Islet precursor cell (in vitro differentiated cells): ENCODE results near the gene CTNNA2.
A peak's percentile ranks its signal among the peaks of the same experiment; 100 is the strongest.

Experiments
- DNase-seq: peaks from one replicate; pipeline ENCODE4 v3.0.0-alpha.2; 2018

Gene CTNNA2

DNA sequence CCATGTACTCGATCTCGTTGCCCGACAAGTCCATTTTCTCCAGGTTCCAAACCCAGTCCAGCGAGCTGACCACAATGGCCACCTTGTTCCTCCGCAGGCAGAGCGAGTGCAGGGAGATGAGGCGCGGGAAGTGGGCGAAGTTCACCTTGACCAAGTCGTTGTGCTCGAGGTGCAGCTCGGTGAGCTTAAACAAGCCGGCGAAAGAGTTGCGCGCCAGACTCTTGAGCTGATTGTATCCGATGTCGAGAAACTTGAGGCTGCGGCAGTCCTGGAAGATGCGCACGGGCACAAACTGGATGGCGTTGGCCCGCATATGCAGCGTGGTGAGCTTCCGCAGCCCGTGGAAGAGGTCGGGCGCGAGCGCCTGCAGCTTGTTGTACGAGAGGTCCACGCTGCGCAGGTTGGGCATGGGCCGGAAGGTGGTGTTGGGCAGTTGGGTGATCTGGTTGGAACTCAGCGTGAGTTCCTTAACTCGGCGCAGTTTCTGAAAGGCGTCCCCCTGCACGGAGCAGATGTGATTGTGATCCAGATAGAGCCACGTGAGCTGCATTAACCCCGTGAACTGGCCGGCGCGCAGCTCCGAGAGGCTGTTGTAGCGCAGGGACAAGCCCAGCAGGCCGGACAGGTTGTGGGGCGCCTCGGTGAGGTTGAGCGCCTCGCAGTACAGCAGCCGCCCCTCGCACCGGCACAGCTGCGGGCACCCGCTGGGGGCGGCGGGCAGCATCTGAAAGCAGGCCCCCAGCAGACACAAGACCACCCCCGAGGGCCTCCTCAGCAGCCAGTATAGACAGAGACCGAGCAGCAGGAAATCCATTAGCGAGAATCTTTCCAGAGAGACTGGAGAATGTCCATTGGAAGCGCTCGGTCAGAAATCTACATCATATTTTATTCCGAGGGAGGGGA, 790.4 kb downstream of the CTNNA2 start:
- DNase-seq, result peak; percentile 63

DNA sequence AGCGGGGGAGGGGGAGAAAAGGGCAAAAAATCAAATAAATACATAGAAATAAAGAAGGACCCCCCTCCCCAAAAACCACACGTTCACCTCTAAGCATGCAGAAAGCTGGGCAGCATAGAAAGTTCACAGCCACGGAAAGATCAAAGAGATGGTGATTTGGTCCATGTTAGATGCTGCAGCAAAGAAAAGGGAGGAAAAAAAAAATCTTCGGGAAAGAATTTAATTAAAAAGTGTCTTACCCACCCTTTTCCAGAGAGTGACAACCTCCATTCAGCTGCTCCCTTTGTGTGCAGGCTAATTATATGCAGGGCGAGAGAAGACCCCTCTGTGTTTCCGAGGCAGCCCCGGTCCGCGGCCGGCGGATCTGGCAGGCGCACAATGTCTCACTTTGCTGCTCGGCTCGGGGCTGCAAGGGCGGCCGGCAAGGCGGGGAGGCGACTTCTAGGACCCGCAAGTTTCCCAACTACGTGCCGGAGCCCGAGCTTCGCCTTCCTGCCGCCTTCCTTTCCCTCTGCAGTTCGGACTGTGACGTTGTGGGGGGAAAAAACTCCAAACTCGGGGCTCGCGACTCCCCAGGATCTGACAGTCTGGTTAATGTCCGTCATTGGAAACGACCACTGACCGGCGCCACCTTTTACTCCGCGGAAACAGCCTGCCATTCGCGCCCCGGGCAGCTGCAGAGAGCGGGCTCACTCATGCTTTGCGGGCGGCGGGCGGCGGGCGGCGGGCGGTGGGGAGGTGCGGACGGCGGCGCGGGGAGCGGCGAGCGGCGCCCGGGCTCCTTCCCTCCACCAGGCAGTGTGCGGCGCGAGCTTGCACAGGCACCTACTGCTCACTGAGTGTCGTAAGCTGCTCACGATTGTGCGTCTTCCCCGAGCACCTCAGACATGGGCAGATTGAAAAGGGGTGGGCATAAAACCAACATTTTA, 791.3 kb downstream of the CTNNA2 start, which contains the start of gene LRRTM1:
TSS of gene LRRTM1 (minus strand) at position 844 of the 929 bp plus-strand sequence. CDS start 933 bp downstream, outside the sequence.
- peak; percentile 71 for DNase-seq

DNA sequence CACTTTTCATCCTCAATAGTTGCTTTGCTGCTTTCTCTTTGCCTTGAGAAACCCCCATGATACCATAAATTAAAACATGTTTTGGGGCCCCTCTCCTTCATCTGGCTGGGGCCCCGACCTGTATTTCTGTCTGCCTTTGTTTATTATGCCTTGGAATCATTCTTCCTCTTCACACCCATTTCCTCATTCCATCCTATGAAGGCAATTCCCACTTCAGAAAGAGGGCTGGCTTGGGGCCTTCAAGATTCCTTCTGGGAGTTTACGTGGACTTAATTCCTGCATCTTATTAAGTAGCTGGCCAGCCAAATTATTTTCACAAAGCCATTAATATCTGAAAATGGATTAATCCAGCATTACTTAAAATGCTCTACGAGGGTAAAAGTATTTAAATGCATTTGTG, 798.5 kb downstream of the CTNNA2 start:
- DNase-seq, result no peak

DNA sequence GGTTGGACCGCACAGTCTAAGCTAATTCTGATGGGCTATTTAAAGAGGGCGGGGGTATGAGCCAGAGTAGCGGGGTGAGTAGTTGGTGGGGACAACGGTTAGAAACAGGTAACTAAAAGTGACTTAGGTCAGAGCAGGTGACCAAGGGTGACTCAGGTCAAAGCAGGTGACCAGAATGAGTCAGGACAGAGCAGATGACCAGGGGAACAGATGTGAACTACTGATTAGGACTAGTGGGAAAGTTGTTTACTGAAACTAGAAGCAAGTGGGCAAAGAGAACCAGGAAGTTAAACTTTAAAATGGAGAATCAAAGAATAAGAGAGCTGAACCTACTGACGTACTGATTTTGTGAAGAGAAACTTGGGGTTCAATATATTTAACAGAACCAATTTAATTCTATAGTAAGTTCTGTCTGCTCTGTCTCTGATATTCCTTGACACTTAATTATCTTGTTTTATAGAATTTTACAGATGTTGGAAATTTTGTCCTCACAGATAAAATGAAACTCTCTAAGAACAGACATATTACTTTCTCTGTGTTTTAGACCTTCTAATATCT, 799.5 kb downstream of the CTNNA2 start:
- peak; percentile 64 for DNase-seq

DNA sequence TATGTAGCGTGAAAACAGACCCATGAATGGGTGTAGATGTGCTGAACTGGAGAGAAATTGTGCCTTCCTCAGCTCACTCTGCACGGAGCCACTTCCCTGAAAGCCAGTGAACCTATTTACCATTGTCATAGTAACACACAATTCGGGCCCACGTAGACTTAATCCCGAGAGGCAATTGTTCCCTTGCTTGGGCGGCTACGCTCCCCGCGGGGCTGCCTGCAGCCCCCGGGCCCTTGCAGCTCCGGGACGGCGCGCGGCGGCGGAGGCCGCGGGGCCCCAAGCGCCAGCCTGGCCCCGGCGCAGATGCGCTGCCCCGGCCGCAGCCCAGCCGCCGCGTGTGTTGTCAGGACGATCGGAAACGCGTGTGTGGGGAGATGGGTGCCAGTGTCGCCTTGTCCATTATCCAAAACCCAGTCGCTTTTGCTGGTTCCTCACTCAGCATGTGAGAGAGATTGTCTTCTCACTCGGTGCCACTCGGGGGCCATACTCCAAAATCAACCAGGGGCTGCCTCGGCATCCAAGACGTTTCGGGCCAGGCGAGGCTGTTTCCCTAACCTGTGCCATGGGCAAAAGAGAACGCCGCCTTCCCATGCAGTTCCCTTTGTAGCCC, 809.6 kb downstream of the CTNNA2 start:
- no peak for DNase-seq

DNA sequence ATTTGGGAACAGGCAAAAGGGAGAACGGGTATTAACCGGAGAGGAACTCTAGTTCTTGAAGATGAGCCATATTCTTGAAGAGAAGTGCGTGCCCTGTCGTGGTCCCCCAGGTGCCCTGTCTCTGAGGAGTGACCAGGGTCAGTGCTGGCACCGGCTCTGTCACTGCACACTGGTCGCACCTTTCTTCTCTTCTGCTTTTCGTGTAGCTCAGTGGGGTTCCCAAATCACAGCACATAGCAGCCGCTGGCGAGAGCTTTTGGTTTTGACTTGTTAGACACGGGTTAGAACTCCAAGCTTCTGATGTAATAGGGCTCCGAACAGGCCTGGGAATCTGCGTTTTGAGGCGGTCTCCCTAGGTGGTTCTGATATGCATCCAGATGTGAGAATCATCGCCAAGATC, 810.1 kb downstream of the CTNNA2 start:
- DNase-seq, result no peak

DNA sequence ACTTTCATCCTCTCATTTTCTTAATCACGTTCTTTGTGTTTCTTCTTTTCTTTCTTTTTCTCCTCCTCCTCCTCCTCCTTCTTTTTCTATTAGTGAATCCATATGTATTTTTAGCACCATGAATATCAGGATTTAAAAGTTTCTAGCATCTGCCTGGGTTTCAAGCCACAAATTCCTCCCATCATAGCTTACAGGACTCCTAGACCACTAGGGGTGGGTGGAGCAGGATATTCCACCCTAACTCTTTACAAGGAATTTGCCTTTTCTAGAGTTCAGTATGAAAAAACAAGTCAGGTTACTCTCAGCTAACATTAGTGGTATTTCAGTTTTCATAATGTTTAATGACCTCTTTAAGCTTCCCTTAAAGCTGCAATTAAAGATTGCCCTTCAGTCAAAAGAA, 810.8 kb downstream of the CTNNA2 start:
- no peak for DNase-seq

DNA sequence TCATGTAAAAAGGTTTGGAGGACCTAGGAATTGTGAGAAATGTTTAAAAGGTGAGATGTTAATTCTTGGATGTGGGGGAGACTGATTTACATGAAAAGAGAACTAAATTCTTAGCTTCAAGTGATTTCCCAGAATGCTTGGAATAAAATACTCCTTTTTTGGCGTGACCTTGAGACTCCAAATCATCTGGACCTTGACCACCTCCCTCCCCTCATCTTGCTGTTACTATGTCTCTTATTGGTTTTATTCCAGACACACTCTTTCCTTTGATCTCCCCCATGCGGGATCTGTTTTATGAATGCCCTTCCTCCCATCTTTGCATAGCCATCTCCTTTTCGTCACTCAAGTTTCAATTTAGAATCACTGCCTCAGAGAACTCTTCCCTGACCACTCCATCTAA, 811.7 kb downstream of the CTNNA2 start:
- DNase-seq, result no peak

DNA sequence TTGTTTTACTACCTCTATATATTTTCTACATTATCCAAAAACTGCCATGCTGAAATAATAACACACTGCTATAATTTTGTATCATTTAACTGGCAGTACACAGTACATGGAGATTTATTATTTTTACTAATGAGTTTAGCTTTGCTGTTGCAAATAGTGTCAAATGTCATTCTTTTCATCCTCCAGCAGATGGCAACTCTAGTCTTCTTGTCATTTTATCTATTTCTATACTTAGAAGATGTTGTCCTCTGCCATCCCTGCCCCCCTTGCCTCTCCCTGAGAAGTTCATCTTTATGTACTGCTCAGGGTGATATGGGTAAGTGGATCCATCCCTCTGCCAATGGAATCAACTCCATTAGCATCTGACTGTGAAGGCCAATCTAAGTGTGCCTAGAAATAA, 813.4 kb downstream of the CTNNA2 start:
- no peak for DNase-seq

DNA sequence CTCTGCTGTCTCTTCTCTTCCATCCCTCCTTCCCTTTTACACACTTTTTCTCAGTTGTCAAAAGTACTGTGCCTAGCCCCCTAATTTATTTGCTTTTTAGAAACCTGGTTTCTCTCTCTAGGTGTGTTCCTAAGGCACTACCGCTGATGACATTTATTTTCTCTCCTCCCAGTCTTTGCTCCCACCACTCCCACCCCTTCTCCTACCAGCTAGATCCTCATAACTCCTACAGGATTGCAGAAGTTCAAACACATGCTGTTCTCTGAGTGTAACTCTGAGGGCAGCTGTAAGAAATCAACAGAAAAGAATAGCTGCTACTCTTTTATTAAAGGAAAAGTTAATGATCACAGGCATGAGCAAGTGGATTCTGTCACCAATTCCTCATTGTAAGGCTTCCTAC, 814.0 kb downstream of the CTNNA2 start:
- DNase-seq, result no peak

DNA sequence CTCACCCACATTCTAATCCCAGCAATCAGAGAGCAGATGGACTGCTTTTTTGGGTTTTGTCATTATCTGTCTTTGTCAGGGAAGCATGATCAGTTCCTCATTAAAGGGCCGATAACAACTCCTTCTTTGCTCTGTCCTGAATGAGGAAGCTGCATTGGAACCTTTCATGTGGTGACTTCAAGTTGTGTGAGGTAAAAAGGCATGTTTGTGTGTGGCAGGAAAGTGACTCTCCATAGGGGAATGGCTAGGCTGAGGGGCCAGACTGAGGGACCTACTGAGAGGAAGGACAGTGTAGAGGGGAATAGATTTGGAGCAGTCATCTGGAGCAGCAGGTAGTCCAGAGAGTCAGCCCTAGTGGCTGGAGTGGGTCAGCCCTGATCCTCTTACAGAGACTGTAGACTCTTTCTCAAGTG, 815.3 kb downstream of the CTNNA2 start:
- DNase-seq, result no peak

DNA sequence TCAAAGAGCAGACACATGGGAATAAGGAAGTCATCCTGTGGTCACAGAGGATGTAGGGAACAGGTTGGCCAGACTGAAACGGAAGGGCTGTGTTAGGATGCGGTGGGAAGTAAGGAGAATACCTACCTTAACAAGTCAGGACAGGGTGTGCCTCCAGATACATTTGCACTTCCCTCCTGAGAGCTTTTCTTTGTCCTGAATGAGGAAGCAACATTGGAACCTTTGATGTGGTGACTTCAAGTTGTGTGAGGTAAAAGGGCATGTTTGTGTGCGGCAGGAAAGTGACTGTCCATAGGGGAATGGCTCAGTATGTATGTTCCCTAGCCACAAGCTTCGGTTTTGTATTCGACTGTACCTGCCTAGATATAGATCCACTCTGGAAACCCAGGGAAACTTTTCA, 816.6 kb downstream of the CTNNA2 start:
- peak; percentile 56 for DNase-seq

DNA sequence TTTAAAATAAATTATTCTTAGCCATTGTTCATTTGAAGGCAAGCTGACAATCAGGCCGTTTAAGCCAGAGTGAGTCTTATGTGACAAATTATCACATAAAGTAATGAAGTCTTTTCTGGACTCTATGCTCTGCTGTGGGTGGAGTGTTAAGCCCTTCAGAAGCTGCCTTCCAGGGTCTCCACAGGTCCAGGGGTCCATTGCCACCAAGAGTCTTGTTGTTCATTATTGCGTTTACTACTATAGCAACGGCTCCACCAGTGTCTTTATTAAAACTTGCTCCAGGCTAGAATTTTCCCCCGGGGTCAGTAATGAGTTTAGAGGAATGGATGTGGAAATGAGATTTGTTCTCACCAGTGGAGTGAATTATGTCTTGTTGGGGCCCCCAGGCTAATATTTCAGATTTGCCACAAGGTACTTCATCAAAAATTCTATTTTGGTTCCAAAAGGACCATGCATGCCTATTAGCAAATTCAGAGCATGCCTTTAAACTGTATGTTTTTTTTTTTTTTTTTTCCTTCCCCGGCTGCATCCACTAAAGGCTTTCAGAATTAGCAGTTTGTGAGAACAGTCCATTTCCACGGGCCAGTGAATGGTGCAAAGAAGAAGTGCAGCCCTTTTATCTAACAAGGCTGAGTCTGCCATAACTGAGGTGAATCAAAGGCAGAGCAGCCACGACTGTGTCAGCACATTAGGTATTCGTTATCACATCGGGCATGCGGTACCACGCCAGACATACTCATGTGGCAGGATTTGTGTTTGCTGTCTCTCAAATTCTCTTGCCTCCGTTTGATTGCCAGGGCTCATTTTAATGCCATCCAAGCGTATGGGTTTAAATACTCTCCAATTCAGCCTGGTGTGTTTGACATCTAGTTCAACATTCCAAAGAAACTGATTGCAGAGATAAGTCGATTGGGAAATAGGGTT, 817.9 kb downstream of the CTNNA2 start:
- no peak for DNase-seq

DNA sequence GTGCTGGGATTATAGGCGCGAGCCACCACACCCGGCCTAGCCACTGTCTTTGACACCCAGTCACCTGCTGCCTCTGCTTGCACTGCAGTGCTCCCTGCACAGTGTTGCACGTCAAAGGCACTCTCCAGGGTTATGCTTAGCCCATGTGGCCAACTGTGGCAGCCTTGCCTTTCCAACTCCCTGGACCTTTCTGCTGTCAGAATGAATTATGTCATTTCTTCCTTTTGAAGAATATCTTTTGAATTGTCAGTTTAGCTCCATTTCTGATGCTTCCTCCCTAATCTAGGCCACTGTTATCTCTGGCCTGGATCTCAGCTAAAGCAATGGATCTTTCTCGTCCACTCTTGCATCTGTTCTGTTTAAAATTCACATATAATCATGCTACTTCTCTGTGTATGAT, 821.0 kb downstream of the CTNNA2 start:
- no peak for DNase-seq

DNA sequence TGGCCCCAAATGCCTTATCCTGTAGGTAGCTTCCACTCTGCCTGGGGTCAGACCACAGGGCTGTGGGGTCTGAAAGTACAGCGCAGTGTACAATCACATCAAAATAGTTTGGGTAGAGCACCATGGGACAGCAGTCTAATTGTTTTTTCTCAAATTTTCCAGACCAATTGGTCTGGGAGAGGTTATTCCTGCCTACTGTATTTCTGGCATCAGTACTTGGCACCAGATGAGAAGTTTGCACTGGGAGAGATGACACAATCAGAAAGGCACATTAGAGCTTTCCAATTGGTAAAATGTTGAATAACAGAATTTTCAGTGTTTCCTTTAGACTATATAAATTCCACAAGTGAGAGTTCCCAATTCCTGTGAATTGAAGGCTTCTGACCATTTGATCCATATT, 822.6 kb downstream of the CTNNA2 start:
- DNase-seq, result no peak

DNA sequence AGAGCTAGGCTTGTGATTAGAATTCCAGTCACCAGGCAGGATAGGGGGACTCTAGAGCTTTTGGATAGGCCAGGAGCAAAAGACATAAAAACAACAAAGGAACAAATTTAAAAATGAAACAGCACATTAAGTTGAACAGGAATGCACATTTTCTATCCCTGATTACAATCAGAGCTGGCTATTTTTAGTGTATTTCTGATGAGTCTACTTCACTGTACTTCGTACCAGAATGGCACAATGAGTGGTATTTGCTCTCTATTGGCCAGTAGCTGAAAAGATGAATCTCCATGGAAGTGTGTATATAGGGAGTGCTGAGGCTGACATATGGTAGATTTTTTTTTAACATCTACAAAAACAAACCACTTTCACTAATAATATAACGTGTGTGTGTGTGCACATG, 825.9 kb downstream of the CTNNA2 start:
- DNase-seq, result no peak

DNA sequence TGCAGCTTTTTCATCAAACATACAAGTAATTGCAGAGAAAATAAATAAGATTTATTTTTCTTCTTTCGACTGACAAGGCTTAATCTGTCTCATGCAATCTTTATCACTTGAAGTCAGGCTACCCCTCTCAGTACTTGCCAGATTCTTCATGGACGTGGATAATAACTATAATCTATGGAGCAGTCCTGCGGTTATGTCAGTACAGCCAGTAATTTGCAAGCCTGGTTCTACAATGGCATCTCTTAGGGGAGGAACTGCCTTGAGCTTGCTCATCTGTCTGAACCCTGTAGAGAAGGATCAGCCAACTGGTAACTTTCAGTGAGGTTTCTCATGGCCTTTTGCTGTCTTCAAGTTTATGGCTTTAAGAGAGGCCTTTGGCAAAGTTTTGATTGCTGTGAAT, 827.2 kb downstream of the CTNNA2 start:
- DNase-seq, result no peak

DNA sequence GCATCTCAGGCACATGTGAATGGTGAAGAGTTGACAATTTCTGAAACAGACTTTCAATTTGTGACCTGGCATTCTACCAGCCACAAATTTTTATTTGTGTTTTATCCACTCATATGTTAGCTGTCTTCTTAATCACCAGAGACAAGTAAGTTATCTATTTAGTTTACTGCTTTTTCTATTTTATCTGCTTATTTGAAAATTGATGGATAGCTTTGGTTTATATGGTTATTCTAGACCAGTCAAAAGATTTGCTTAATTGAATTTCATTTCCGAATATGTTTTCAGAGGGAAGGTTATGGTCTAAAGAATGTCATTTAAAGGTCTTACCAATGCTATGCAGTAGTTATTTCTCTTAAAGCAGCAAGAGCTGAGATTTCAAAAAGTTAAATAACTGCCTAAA, 835.2 kb downstream of the CTNNA2 start:
- DNase-seq, result no peak

DNA sequence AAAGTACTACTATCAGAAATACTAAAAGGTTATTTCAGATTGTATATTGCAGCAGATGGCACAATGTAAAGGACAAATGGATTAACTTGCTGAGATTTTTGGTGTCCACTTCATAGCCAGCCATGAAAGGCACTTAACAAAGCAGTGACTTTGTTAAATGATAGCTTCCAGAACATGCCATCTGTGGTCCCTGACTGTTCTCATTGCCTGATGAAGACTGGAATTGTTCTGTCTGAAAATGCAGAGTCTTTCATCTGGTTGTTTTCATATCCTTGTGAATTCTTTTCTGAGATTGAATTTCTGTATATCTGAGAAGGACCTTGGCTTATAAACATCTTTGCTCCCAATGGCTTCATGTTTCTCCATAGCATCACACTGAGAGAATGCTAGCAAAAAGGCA, 836.1 kb downstream of the CTNNA2 start:
- no peak for DNase-seq

DNA sequence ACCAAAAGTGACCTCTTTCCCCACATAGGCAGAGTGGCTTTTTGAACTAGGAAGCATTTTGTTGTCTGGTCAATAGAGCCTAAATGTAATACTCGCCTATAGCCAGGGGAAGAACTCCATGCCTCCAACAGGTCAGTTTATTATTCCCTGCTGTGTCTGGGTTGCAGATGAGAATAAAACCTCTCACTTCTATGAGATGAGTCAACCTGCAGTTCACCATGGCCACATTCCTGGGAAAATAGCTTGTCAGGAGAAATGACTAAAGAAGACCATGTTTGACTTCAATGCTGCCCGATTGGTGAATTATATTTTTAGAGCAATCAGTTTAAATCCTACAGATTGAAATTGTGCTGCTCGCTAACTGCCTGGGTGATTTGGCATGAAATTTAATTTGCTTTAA, 838.4 kb downstream of the CTNNA2 start:
- DNase-seq, result no peak

DNA sequence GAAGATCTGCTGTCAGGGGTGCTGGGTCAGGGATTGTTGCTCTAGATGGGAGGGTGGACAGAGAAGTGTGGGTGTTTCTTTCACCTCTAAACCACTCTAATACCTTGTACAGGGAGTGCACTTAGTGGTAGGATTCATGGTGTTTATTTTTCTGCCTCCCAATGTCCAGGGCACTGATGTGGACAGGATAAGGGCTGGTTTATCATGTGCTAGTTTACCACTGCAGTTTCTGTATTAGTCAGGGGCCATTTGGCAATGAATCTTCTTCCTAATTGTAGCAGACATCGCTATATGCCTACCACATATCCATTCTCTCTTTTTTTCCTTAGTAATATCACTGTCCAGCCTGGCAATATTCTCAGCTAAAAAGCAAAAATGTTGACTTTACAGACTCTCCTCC, 842.0 kb downstream of the CTNNA2 start:
- no peak for DNase-seq

DNA sequence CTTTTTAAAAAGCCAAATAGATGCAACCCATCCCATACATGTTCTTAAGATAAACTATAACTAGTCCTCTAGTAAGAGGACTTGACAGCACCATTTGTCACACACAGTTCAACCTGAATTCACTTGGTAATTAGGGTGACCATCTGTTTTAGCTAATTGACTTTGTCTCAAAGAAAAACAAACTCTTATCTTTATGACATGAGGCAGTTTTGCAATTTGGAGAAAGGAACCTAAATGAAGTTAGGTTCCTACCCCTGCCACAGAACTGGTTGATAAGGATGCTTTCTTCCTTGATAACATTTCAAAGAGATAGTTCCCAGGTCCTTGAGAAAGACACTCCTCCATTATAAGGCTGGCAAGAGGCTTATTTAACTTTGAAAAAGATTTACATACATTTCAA, 849.1 kb downstream of the CTNNA2 start:
- no peak for DNase-seq
